ENCODE results near the gene PSMC4.

PSMC4 gene

GRCh38 chr19:39936622-39937021 is 34.3 kb upstream of the PSMC4 start:
- Histone ChIP-seq H3K27ac (no peak overlapping the region), H2AFZ (ENCODE audit: low read depth) (no peak overlapping the region), H3K4me3 (IDR thresholded peaks at IDR 0.05; ENCODE audit: insufficient read depth, low read depth, low read length) (no peak overlapping the region), H3K27me3 (ENCODE audit: insufficient read depth, low read depth) (no peaks in the 10 kb centered on the region; the same call in 1 of the 2 replicates), H3K36me3 (ENCODE audit: insufficient read depth) (no peaks in the 10 kb centered on the region), H3K4me1 (ENCODE audit: low read depth, poor library complexity, severe bottlenecking) (peaks cover 10% of the 10 kb centered on the region), H3K9ac (no peak overlapping the region), H3K79me2 (ENCODE audit: insufficient read depth, low read depth) (no peaks in the 10 kb centered on the region), H4K20me1 (ENCODE audit: insufficient read depth) (no peaks in the 10 kb centered on the region), H3K4me2 (no peak overlapping the region)
- TF ChIP-seq, protein P1, sequence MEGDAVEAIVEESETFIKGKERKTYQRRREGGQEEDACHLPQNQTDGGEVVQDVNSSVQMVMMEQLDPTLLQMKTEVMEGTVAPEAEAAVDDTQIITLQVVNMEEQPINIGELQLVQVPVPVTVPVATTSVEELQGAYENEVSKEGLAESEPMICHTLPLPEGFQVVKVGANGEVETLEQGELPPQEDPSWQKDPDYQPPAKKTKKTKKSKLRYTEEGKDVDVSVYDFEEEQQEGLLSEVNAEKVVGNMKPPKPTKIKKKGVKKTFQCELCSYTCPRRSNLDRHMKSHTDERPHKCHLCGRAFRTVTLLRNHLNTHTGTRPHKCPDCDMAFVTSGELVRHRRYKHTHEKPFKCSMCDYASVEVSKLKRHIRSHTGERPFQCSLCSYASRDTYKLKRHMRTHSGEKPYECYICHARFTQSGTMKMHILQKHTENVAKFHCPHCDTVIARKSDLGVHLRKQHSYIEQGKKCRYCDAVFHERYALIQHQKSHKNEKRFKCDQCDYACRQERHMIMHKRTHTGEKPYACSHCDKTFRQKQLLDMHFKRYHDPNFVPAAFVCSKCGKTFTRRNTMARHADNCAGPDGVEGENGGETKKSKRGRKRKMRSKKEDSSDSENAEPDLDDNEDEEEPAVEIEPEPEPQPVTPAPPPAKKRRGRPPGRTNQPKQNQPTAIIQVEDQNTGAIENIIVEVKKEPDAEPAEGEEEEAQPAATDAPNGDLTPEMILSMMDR (conservative IDR thresholded peaks at IDR 0.05; ENCODE audit: low read depth, low read length): no peak

DNA sequence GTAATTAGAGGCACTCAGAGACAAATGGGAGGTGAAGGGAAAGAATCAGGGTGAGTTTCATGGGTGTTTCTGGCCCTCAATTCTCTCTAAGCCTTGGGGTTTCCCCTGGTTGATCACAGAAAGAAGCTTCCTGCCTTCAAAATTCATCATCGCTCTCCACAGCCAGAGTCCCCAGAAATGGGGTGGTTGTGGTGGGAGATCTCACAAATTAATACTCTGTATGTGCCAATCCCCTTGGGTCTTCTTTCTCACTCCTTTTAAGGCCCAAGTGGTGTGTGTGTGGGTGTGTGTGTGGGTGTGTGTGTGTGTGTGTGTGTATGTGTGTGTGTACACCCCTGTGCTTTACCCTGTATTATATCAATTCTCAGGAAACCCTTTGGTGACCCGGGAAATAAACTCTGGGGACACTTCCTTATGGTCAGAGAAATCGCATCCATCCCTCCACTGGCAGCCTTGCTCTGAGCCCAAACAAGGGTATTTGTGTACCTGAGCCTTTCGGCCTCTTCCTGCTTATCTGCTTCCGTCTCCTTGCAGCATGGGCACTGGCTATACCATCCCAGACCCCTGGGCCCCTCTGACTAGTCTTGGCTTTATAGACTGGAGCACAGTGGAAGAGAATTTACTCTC is 33.8 kb upstream of the PSMC4 start:
- Histone ChIP-seq H3K79me2 (ENCODE audit: insufficient read depth, low read depth) (no peaks in the 10 kb centered on the region), H3K4me3 (IDR thresholded peaks at IDR 0.05; ENCODE audit: insufficient read depth, low read depth, low read length) (no peak overlapping the region), H3K4me2 (no peak overlapping the region), H3K4me1 (ENCODE audit: low read depth, poor library complexity, severe bottlenecking) (peaks cover 16% of the 10 kb centered on the region), H3K27ac (no peak overlapping the region), H4K20me1 (ENCODE audit: insufficient read depth) (no peaks in the 10 kb centered on the region), H3K36me3 (ENCODE audit: insufficient read depth) (no peaks in the 10 kb centered on the region), H3K27me3 (ENCODE audit: insufficient read depth, low read depth) (no peaks in the 10 kb centered on the region; the same call in 1 of the 2 replicates), H2AFZ (ENCODE audit: low read depth) (no peak overlapping the region), H3K9ac (no peak overlapping the region)
- TF ChIP-seq, protein P1 (conservative IDR thresholded peaks at IDR 0.05; ENCODE audit: low read depth, low read length): no peak

DNA sequence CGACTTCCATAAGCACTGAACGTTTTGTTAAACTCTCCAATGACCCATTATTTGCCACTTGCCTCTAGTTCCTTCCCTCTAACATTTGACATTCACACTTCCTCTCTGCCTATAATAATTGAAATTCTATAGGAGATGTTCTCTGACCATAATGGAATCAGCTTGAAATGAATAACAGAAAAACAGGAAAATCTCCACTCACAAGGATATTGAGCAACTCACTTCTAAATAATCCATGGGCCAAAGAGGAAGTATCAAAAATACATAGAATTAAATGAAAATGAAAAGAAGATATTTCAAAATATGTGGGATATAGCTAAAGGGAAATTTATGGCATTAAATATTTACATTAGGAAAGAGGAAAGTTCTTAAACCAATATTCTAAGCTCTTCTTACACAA is 33.2 kb upstream of the PSMC4 start:
- TF ChIP-seq, protein P1 (conservative IDR thresholded peaks at IDR 0.05; ENCODE audit: low read depth, low read length): no peak
- no peak overlapping the region for H3K27ac ChIP-seq
- no peak overlapping the region for H2AFZ ChIP-seq (ENCODE audit: low read depth)
- H3K9ac ChIP-seq: no peak overlapping the region
- H3K4me2 ChIP-seq: no peak overlapping the region
- H3K4me3 ChIP-seq (IDR thresholded peaks at IDR 0.05; ENCODE audit: insufficient read depth, low read depth, low read length): no peak overlapping the region
- H3K79me2 ChIP-seq (ENCODE audit: insufficient read depth, low read depth): no peaks in the 10 kb centered on the region
- no peaks in the 10 kb centered on the region for H3K36me3 ChIP-seq (ENCODE audit: insufficient read depth)
- peaks cover 22% of the 10 kb centered on the region for H3K4me1 ChIP-seq (ENCODE audit: low read depth, poor library complexity, severe bottlenecking)
- H4K20me1 ChIP-seq (ENCODE audit: insufficient read depth): no peaks in the 10 kb centered on the region
- no peaks in the 10 kb centered on the region; the same call in 1 of the 2 replicates for H3K27me3 ChIP-seq (ENCODE audit: insufficient read depth, low read depth)

DNA sequence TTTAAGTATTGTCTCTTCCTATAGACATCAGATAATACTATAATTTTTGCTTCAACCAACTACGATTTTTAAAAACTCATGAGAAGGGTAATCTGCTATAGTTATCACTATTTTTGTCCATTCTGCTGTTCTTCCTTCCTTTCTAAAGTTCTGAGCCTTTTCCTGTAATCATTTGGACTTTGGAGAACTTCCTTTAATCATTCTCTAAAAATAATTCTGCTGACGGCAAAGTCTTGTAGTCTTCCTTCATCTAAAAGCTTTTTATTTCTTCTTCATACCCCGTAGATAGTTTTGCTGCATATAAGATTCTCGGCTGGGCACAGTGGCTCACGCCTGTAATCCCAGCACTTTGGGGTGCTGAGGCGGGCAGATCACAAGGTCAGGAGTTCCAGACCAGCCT is 31.4 kb upstream of the PSMC4 start:
- no peaks in the 10 kb centered on the region for H3K79me2 ChIP-seq (ENCODE audit: insufficient read depth, low read depth)
- TF ChIP-seq, protein P1 (conservative IDR thresholded peaks at IDR 0.05; ENCODE audit: low read depth, low read length): no peak
- H3K4me1 ChIP-seq (ENCODE audit: low read depth, poor library complexity, severe bottlenecking): peaks cover 25% of the 10 kb centered on the region
- H4K20me1 ChIP-seq (ENCODE audit: insufficient read depth): no peaks in the 10 kb centered on the region
- H3K9ac ChIP-seq: no peak overlapping the region
- H3K4me3 ChIP-seq (IDR thresholded peaks at IDR 0.05; ENCODE audit: insufficient read depth, low read depth, low read length): no peak overlapping the region
- H2AFZ ChIP-seq (ENCODE audit: low read depth): no peak overlapping the region
- H3K36me3 ChIP-seq (ENCODE audit: insufficient read depth): no peaks in the 10 kb centered on the region
- H3K27me3 ChIP-seq (ENCODE audit: insufficient read depth, low read depth): no peaks in the 10 kb centered on the region; the same call in 1 of the 2 replicates
- H3K4me2 ChIP-seq: no peak overlapping the region
- no peak overlapping the region for H3K27ac ChIP-seq
